ENCODE measurements around the gene ZNF385B.

DNA sequence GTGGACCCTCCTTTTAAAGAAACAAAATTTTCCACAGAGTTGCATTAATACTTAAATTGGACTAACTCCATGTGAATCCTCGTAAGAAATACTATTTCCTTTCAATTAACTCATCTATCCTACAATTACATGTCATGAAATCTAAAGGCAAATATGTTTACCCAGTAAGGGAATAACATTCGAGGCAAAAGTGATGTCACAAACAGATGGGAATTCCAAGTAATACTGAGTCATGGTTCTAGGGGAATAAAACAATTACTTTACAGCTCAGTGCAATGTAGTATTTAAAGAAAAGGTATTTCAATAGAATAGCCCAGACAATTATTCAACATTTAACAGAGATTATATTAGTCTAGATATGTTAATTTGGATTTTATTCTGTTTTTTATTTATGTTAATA is 205.8 kb downstream of the ZNF385B start:
- TF ChIP-seq POLR2AphosphoS5 (IDR thresholded peaks at IDR 0.05; ENCODE audit: low read depth, low read length) (no peak), FOXP2 (optimal IDR thresholded peaks at IDR 0.05; ENCODE audit: borderline replicate concordance, extremely low read depth, extremely low read length, insufficient read depth) (no peak), SIN3A (IDR thresholded peaks at IDR 0.05; ENCODE audit: borderline replicate concordance, insufficient read depth, low read length) (no peak), TAF1 (IDR thresholded peaks at IDR 0.05; ENCODE audit: borderline replicate concordance, insufficient read depth, low read length) (no peak)
- TF ChIP-seq, protein P1, sequence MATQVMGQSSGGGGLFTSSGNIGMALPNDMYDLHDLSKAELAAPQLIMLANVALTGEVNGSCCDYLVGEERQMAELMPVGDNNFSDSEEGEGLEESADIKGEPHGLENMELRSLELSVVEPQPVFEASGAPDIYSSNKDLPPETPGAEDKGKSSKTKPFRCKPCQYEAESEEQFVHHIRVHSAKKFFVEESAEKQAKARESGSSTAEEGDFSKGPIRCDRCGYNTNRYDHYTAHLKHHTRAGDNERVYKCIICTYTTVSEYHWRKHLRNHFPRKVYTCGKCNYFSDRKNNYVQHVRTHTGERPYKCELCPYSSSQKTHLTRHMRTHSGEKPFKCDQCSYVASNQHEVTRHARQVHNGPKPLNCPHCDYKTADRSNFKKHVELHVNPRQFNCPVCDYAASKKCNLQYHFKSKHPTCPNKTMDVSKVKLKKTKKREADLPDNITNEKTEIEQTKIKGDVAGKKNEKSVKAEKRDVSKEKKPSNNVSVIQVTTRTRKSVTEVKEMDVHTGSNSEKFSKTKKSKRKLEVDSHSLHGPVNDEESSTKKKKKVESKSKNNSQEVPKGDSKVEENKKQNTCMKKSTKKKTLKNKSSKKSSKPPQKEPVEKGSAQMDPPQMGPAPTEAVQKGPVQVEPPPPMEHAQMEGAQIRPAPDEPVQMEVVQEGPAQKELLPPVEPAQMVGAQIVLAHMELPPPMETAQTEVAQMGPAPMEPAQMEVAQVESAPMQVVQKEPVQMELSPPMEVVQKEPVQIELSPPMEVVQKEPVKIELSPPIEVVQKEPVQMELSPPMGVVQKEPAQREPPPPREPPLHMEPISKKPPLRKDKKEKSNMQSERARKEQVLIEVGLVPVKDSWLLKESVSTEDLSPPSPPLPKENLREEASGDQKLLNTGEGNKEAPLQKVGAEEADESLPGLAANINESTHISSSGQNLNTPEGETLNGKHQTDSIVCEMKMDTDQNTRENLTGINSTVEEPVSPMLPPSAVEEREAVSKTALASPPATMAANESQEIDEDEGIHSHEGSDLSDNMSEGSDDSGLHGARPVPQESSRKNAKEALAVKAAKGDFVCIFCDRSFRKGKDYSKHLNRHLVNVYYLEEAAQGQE (IDR thresholded peaks at IDR 0.05; ENCODE audit: insufficient read depth in 1 of 2, low read depth in 2 of 2, low read length in 2 of 2): no peak
